Measurements from ENCODE around the gene UNC45A.

DNA sequence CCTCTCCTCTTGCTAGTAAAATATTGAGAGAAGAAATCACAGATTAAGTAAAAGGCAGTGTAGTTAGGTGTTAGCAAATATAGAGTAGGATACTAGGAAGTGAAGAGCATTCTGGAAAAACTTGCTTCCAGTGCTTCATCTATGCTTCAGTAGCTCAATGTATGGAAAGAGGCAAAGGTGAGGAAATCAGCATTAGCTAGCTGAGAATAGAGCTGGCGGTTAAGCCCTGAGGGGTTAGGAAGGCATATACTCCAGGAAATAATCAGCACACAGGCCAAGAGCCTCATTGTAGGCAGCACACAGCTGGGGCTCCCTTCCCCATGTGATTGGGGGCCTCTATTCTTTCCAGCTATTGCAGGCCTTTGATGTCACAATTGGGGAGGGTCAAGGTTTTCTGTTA lies 33.3 kb downstream of the UNC45A start:
- no peak for TF ChIP-seq TCF7L2 (IDR thresholded peaks at IDR 0.05; ENCODE audit: low read depth, low read length)
- TF ChIP-seq, protein P1, sequence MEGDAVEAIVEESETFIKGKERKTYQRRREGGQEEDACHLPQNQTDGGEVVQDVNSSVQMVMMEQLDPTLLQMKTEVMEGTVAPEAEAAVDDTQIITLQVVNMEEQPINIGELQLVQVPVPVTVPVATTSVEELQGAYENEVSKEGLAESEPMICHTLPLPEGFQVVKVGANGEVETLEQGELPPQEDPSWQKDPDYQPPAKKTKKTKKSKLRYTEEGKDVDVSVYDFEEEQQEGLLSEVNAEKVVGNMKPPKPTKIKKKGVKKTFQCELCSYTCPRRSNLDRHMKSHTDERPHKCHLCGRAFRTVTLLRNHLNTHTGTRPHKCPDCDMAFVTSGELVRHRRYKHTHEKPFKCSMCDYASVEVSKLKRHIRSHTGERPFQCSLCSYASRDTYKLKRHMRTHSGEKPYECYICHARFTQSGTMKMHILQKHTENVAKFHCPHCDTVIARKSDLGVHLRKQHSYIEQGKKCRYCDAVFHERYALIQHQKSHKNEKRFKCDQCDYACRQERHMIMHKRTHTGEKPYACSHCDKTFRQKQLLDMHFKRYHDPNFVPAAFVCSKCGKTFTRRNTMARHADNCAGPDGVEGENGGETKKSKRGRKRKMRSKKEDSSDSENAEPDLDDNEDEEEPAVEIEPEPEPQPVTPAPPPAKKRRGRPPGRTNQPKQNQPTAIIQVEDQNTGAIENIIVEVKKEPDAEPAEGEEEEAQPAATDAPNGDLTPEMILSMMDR (IDR thresholded peaks at IDR 0.05): no peak

Measured in Panc1 (cell line).